Activated CD4-positive, CD25-positive, alpha-beta regulatory T cell treated with anti-CD3 and anti-CD28 coated beads, Interleukin-2, amount 50 U/mL, for 24 hours (primary cell): Measurements from ENCODE around the gene MDM2.

Source experiments
- ATAC-seq, 2 donors: fragments of 150-1000 bp; cut with Tn5 transposase; one replicate each; pipeline ENCODE4 v1.10.0; 2021; ENCODE audit warnings: mild to moderate bottlenecking in 1 of 2, moderate library complexity in 1 of 2

Gene MDM2

DNA sequence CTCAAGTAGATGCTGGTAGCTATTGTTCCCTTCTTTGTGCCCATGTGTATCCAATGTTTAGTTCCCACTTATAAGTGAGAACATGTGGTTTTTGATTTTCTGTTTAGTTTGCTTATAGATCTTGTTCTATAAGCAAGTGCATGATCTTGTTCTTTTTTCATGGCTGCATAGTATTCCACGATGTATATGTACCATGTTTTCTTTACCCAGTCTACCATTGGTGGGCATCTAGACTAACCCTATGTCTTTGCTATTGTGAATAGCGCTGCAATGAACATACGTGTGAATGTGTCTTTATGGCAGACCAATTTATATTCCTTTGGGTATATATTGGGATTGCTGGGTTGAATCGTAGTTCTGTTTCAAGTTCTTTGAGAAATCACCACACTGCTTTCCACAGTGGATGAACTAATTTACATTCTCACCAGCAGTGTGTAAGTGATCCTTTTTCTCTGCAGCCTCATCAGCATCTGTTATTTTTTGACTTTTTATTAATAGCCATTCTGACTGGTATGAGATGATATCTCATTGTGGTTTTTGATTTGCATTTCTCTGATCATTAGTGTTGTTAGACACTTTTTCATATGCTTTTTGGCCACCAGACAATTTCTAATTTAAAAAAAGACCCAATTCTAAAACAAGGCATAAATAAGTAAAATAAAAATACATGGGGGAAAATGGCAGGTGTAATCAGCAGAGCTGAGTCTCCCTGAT lies 74.4 kb downstream of the MDM2 start:
- no peak for ATAC-seq

- ATAC-seq: no peak
Measured at GRCh38 chr12:68883151-68883550, 75.2 kb downstream of the MDM2 start.

GRCh38 chr12:68884251-68884650 lies 76.3 kb downstream of the MDM2 start:
- ATAC-seq: no peak

DNA sequence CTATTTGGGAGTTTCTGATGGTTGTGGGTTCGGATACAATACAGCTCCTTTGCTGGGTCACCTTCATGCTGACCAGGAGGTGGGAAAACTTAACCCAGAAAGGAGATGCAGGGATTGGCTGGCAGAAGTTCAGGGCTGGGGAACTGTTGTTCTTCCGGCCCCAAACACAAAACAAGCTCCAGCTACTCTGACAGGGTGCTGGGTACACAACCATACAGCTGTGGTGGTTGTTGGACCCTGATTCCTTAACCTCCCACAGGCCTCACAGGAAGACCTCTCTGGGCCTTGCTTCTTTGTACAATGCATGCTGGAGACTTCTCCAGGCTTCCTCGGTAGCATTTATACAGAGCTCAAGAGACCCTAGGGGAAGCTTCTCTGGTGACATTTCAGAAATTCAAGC lies 77.4 kb downstream of the MDM2 start:
- no peak for ATAC-seq

DNA sequence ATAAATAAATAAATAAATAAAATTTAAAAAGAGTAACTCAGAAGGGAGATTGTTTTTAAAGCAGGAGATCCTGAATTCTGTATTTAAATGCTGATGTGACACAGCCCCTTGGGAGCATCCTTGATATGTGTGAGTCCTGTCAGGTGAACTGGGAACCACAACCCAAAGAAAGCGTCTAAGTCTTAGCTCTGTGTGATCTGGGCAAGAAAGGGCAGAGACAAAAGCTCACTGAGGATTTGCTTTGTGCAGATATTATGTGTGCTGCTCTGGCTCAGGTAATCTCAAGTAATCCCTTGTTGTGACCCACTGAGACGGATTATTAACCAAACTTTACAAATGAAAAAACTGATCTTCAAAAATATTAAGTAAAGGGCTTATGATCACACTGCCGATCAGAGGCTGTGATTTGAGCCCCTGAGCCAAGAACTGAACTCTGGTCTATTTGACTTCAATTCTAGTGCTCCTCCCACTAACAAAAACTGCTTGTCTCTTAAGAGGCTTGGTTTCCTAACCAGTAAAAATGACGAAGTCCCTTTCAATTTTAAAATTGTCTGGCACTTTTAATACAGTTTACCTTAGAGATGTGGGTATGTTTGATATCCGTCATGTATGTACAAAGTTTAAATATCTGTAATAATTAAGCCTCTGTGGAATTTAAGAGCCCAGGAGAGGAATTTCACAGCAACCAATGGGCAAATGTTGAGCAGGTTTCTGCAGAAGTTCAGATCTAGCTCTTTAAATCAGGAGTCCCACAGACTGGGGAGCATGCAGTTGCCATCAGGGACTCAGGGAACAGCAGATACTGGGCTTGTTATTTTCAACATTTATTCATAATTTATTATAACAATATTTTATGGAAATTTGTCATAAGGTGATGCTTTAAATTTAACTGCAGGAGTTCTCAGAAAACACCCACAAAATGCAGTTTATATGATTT lies 78.9 kb downstream of the MDM2 start:
- no peak for ATAC-seq

- no peak for ATAC-seq
Measured at GRCh38 chr12:68887641-68888040, 79.7 kb downstream of the MDM2 start.

- ATAC-seq: peak in 1 of 2 donors; percentile 63
Measured at GRCh38 chr12:68888243-68888642, 80.3 kb downstream of the MDM2 start.

DNA sequence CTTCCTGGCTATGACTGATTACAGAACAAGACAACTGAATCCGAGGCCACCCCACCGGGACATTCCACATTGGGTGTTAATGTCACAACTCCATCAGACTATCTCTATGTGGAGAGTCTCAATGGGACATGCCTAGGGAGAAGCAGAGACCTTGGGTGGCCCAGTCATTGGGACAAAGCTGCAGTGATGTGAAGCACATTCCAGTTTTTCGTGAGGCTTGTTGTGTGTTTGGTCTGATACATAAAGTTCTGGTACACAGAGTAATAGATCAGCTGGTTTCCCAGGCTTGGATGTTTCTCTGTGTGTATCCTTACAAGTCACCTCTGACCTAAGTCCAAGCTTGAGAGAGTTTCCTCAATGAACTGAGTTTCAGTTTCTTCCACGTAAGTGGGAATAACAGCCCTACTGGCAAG lies 82.7 kb downstream of the MDM2 start:
- ATAC-seq: no peak

DNA sequence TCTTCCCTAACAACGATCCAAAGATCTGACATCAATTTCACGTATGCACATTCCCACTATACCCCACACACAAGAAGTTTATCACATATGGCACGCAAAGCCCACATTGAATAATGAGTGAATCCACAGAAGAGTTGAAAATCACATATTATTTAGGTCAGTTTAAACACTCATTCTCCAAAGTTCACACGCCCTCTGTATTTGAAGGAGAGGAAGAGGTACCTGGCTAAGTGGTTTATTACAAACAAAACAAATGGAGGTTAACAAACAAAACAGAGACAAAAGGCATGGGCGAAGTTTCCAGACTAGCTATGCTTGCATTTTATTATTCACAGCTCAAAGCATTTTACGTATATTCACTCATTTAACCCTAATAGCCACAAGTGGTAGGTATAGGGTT lies 83.2 kb downstream of the MDM2 start:
- ATAC-seq: no peak

DNA sequence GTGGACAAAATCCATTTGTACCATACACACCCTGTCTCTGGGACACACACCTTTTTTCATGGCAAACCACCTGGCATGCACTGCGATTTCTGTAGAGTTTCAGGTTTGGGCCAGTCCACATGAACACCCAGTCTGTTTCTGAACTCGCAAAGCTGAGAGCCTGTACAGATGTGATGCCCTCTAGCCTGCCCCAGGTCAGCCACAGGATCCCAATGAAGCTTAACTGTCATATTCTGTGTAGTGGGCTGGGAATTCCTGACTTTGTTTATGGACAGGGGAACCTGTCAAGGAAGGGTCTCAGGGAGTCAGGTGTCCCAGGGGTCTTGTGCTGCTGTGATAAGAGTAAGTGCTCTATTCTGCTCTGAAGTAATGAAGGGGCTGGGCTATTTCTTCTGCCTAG lies 85.2 kb downstream of the MDM2 start:
- no peak for ATAC-seq

- ATAC-seq: no peak
Measured at GRCh38 chr12:68893741-68894140, 85.8 kb downstream of the MDM2 start.

DNA sequence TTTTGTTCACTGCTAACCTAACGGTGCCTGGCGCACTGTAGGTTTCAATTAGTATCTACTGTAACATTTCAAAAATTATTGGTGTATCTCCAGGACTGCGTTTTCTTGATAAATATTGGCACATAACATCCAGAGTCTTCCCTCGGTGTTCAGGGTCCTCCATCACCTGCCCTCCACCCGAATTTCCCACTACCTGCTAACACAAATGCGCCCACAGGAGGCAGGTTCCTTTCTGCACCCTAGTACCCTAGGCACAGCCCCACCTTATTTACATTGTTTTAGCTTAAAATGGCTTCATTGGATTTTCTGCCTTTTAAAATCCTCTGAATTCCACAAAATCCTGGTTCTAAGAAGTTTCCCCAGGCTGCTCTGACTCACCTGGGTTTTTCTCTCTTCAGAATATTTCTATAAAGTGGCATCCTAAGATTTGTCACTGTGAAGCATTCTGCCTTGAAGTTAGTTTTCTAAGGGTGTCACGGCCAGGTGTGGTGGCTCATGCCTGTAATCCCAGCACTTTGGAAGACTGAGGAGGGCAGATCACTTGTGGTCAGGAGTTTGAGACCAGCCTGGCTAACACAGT lies 86.4 kb downstream of the MDM2 start:
- no peak for ATAC-seq

- no peak for ATAC-seq
Measured at GRCh38 chr12:68896881-68897540, 89.0 kb downstream of the MDM2 start.

DNA sequence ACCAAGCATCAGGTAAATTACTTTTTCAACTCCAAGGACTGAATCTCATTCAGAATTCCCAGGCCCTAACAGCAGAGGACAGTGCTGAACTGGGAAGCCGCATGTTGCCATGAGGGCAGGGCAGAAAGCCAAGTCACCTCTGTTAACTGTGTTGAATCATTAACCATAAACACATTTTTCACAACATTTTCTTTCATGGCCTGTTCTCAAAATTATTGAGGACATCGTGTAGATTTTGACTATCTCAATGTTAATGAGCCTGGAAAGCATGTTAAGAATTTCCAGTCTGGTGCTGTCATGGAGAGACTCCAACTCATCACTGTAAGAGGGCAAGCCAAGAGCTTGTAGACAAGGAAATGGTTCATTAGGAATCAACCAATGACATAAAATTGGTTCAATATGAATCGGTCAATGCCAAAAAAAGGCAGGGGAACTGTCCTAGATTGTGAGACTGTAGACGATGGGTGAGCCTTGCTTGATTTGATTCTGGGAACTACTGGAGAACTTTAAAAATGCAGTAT lies 91.3 kb downstream of the MDM2 start:
- no peak for ATAC-seq

GRCh38 chr12:68900241-68900640 lies 92.3 kb downstream of the MDM2 start:
- ATAC-seq: no peak
